ENCODE results near the gene EVA1B. TPM values are rescaled to one million over a fixed set of nuclear protein-coding genes. Genes with fewer than 3 reads are reported as not detected.

The EVA1B gene
- total RNA-seq, 2 donors from 2014 or later, result 67.1 to 78.7 TPM

- 69% methylated on average over 16 of the region's 16 CpGs for WGBS
- H3K4me1 ChIP-seq (replicated peaks), result no peaks in the 10 kb centered on the region
- peak overlapping the region; percentile 30 to 87 for H3K27ac ChIP-seq
- DNase-seq (ENCODE audit: low spot score), result no peak
- no peaks in the 10 kb centered on the region for H3K27me3 ChIP-seq (replicated peaks; ENCODE audit: insufficient read depth)
- H3K9me3 ChIP-seq, result no peaks in the 10 kb centered on the region
- no peak for TF ChIP-seq POLR2AphosphoS5 (IDR thresholded peaks at IDR 0.05)
- no peak for TF ChIP-seq CTCF (IDR thresholded peaks at IDR 0.05)
- TF ChIP-seq POLR2A (IDR thresholded peaks at IDR 0.05), result no peak
- H3K36me3 ChIP-seq, result no peaks in the 10 kb centered on the region
- intact Hi-C loops (cut with DNase I), result no loop called here
- no peak overlapping the region for H3K4me3 ChIP-seq
Measured at GRCh38 chr1:36320291-36320761, 3.1 kb downstream of the EVA1B start.

- no peak for DNase-seq (ENCODE audit: low spot score)
- no peak for TF ChIP-seq POLR2AphosphoS5 (IDR thresholded peaks at IDR 0.05)
- TF ChIP-seq POLR2A (IDR thresholded peaks at IDR 0.05), result no peak
- TF ChIP-seq CTCF (IDR thresholded peaks at IDR 0.05), result no peak
- no peak overlapping the region for H3K27ac ChIP-seq
- H3K27me3 ChIP-seq (replicated peaks; ENCODE audit: insufficient read depth), result no peaks in the 10 kb centered on the region
- H3K36me3 ChIP-seq, result no peaks in the 10 kb centered on the region
- no peaks in the 10 kb centered on the region for H3K9me3 ChIP-seq
- 97% methylated on average over 7 of the region's 7 CpGs for WGBS
- no peak overlapping the region for H3K4me3 ChIP-seq
- H3K4me1 ChIP-seq (replicated peaks), result no peaks in the 10 kb centered on the region
- intact Hi-C loops (cut with DNase I), result no loop called here
Measured at GRCh38 chr1:36309397-36309796, 14.0 kb downstream of the EVA1B start.

- peaks cover 7 to 8% of the 10 kb centered on the region in 2 donors for H3K36me3 ChIP-seq
- H3K4me3 ChIP-seq, result peak overlapping the region in 1 of 2 donors; percentile 64
- H3K4me1 ChIP-seq (replicated peaks), result no peaks in the 10 kb centered on the region
- intact Hi-C loops (cut with DNase I), result no loop called here
- no peak overlapping the region for H3K27ac ChIP-seq
- no peak for DNase-seq (ENCODE audit: low spot score)
- no peaks in the 10 kb centered on the region for H3K9me3 ChIP-seq
- H3K27me3 ChIP-seq (replicated peaks; ENCODE audit: insufficient read depth), result no peaks in the 10 kb centered on the region
- no peak for TF ChIP-seq POLR2A (IDR thresholded peaks at IDR 0.05)
- TF ChIP-seq CTCF (IDR thresholded peaks at IDR 0.05), result no peak
- 87% methylated on average over 9 of the region's 10 CpGs for WGBS
Measured at GRCh38 chr1:36307601-36308330, 15.7 kb downstream of the EVA1B start.

- intact Hi-C loops (cut with DNase I), result no loop called here
- peak; percentile 92 for DNase-seq (ENCODE audit: low spot score)
- Histone ChIP-seq H3K27ac (peak overlapping the region; percentile 85 to 89), H3K36me3 (peaks cover 8 to 12% of the 10 kb centered on the region in 2 donors), H3K27me3 (replicated peaks; ENCODE audit: insufficient read depth) (no peaks in the 10 kb centered on the region), H3K4me3 (peak overlapping the region; percentile 59 to 64), H3K4me1 (replicated peaks) (no peaks in the 10 kb centered on the region), H3K9me3 (no peaks in the 10 kb centered on the region)
- TF ChIP-seq POLR2A (IDR thresholded peaks at IDR 0.05) (peak; percentile 88), CTCF (IDR thresholded peaks at IDR 0.05) (no peak), POLR2AphosphoS5 (IDR thresholded peaks at IDR 0.05) (peak; percentile 80)
- 1% methylated on average over 46 of the region's 46 CpGs for WGBS
Measured at GRCh38 chr1:36306902-36307456, 16.5 kb downstream of the EVA1B start.
